ENCODE measurements around the gene STK35. TPM values are rescaled to one million over a fixed set of nuclear protein-coding genes. Genes with fewer than 3 reads are reported as not detected.

The STK35 gene
- 18.8 and 21.3 TPM in 2 replicates for total RNA-seq

GRCh38 chr20:2101057-2101864 lies at the start of gene STK35:
Gene STK35 (plus strand): TSS chr20:2101827. CDS start chr20:2101882, 55 bp downstream.

Small RNA genes within 50 kb of the gene (small RNA-seq; reads per million reads assigned to genes)
- gene RPL7P2 = not detected

Other genes starting within 250 kb of the STK35 start
- 20.2 and 29.4 TPM in 2 replicates for gene SIRPA, start 206.4 kb upstream of the STK35 start, total RNA-seq
- not detected in 2 replicates for gene PDYN, start 107.8 kb upstream of the STK35 start, total RNA-seq
- not detected in 2 replicates for gene TGM3, start 194.2 kb downstream of the STK35 start, total RNA-seq

Measured in thoracic aorta endothelial cell (primary cell).